ENCODE measurements around the gene NAPSA. TPM values are rescaled to one million over a fixed set of nuclear protein-coding genes. Genes with fewer than 3 reads are reported as not detected.

NAPSA gene
- total RNA-seq, 1 experiment from 2014 or later, result not detected

- Histone ChIP-seq H3K27ac (no peak overlapping the region), H3K9me3 (replicated peaks) (no peaks in the 10 kb centered on the region), H3K4me1 (replicated peaks) (peaks cover 3% of the 10 kb centered on the region; the same call in 1 of the 2 replicates), H3K36me3 (peaks cover 53% of the 10 kb centered on the region), H3K4me3 (no peak overlapping the region), H3K27me3 (replicated peaks) (no peaks in the 10 kb centered on the region)
- no peak for DNase-seq (ENCODE audit: low read depth in 1 of 2, low spot score in 2 of 2)
These were observed 14.2 kb upstream of the NAPSA start for GRCh38 chr19:50379602-50380001.

GRCh38 chr19:50378863-50379236 is 13.4 kb upstream of the NAPSA start:
- H3K27ac ChIP-seq, result no peak overlapping the region
- H3K4me3 ChIP-seq, result no peak overlapping the region
- H3K9me3 ChIP-seq (replicated peaks), result no peaks in the 10 kb centered on the region
- 0 out of 2 replicates have a peak, but pooled peaks cover 3% of the 10 kb centered on the region for H3K4me1 ChIP-seq (replicated peaks)
- no peaks in the 10 kb centered on the region for H3K27me3 ChIP-seq (replicated peaks)
- no peak for DNase-seq (ENCODE audit: low read depth in 1 of 2, low spot score in 2 of 2)
- H3K36me3 ChIP-seq, result peaks cover 53% of the 10 kb centered on the region

DNA sequence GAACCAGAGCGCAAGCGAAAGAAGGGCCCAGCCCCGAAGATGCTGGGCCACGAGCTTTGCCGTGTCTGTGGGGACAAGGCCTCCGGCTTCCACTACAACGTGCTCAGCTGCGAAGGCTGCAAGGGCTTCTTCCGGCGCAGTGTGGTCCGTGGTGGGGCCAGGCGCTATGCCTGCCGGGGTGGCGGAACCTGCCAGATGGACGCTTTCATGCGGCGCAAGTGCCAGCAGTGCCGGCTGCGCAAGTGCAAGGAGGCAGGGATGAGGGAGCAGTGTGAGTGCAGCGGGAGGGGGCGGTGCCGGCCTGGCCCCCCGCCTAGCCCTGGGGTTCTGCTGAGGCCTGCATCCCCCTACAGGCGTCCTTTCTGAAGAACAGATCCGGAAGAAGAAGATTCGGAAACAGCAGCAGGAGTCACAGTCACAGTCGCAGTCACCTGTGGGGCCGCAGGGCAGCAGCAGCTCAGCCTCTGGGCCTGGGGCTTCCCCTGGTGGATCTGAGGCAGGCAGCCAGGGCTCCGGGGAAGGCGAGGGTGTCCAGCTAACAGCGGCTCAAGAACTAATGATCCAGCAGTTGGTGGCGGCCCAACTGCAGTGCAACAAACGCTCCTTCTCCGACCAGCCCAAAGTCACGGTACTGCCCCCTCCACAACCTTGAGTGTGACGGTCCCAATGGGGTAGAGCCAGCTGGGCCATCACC is 12.9 kb upstream of the NAPSA start:
- Histone ChIP-seq H3K27me3 (replicated peaks) (no peaks in the 10 kb centered on the region), H3K27ac (no peak overlapping the region), H3K36me3 (peaks cover 53% of the 10 kb centered on the region), H3K9me3 (replicated peaks) (no peaks in the 10 kb centered on the region), H3K4me1 (replicated peaks) (0 out of 2 replicates have a peak, but pooled peaks cover 3% of the 10 kb centered on the region), H3K4me3 (no peak overlapping the region)
- no peak for DNase-seq (ENCODE audit: low read depth in 1 of 2, low spot score in 2 of 2)

GRCh38 chr19:50377517-50377916 is 12.1 kb upstream of the NAPSA start:
- peaks cover 50% of the 10 kb centered on the region for H3K36me3 ChIP-seq
- no peaks in the 10 kb centered on the region for H3K27me3 ChIP-seq (replicated peaks)
- H3K4me1 ChIP-seq (replicated peaks), result 0 out of 2 replicates have a peak, but pooled peaks cover 3% of the 10 kb centered on the region
- no peak overlapping the region for H3K27ac ChIP-seq
- H3K9me3 ChIP-seq (replicated peaks), result no peaks in the 10 kb centered on the region
- no peak for DNase-seq (ENCODE audit: low read depth in 1 of 2, low spot score in 2 of 2)
- H3K4me3 ChIP-seq, result no peak overlapping the region

- H3K4me3 ChIP-seq, result no peak overlapping the region
- no peak overlapping the region for H3K27ac ChIP-seq
- DNase-seq (ENCODE audit: low read depth in 1 of 2, low spot score in 2 of 2), result no peak
- H3K4me1 ChIP-seq (replicated peaks), result 0 out of 2 replicates have a peak, but pooled peaks cover 3% of the 10 kb centered on the region
- no peaks in the 10 kb centered on the region for H3K9me3 ChIP-seq (replicated peaks)
- H3K27me3 ChIP-seq (replicated peaks), result no peaks in the 10 kb centered on the region
- H3K36me3 ChIP-seq, result peaks cover 45% of the 10 kb centered on the region
These were observed 11.6 kb upstream of the NAPSA start for GRCh38 chr19:50377051-50377461.

- no peaks in the 10 kb centered on the region for H3K27me3 ChIP-seq (replicated peaks)
- H3K4me1 ChIP-seq (replicated peaks), result 0 out of 2 replicates have a peak, but pooled peaks cover 3% of the 10 kb centered on the region
- H3K36me3 ChIP-seq, result peaks cover 41% of the 10 kb centered on the region
- H3K4me3 ChIP-seq, result peak within 1 kb of the TSS; percentile 79
- H3K27ac ChIP-seq, result peak within 1 kb of the TSS; percentile 96
- H3K9me3 ChIP-seq (replicated peaks), result no peaks in the 10 kb centered on the region
- peak; percentile 95 to 96 for DNase-seq (ENCODE audit: low read depth in 1 of 2, low spot score in 2 of 2)
These were observed 11.0 kb upstream of the NAPSA start, which contains the start of gene NR1H2 for GRCh38 chr19:50376166-50377050. Gene NR1H2 (plus strand): TSS chr19:50376457. CDS start chr19:50377606, 1,149 bp downstream.

GRCh38 chr19:50371914-50372475 is 6.6 kb upstream of the NAPSA start:
- H3K27ac ChIP-seq, result no peak overlapping the region
- H3K4me1 ChIP-seq (replicated peaks), result peaks cover 13% of the 10 kb centered on the region
- H3K27me3 ChIP-seq (replicated peaks), result no peaks in the 10 kb centered on the region
- no peak overlapping the region for H3K4me3 ChIP-seq
- H3K9me3 ChIP-seq (replicated peaks), result no peaks in the 10 kb centered on the region
- H3K36me3 ChIP-seq, result peaks cover 3% of the 10 kb centered on the region; the same call in 1 of the 2 replicates
- DNase-seq (ENCODE audit: low read depth in 1 of 2, low spot score in 2 of 2), result no peak

GRCh38 chr19:50368649-50369570 is 3.5 kb upstream of the NAPSA start:
- no peaks in the 10 kb centered on the region for H3K27me3 ChIP-seq (replicated peaks)
- no peaks in the 10 kb centered on the region for H3K9me3 ChIP-seq (replicated peaks)
- peaks cover 10% of the 10 kb centered on the region for H3K4me1 ChIP-seq (replicated peaks)
- peak overlapping the region; percentile 42 for H3K4me3 ChIP-seq
- no peak overlapping the region for H3K27ac ChIP-seq
- no peaks in the 10 kb centered on the region for H3K36me3 ChIP-seq
- DNase-seq (ENCODE audit: low read depth in 1 of 2, low spot score in 2 of 2), result peak; percentile 75 to 82

DNA sequence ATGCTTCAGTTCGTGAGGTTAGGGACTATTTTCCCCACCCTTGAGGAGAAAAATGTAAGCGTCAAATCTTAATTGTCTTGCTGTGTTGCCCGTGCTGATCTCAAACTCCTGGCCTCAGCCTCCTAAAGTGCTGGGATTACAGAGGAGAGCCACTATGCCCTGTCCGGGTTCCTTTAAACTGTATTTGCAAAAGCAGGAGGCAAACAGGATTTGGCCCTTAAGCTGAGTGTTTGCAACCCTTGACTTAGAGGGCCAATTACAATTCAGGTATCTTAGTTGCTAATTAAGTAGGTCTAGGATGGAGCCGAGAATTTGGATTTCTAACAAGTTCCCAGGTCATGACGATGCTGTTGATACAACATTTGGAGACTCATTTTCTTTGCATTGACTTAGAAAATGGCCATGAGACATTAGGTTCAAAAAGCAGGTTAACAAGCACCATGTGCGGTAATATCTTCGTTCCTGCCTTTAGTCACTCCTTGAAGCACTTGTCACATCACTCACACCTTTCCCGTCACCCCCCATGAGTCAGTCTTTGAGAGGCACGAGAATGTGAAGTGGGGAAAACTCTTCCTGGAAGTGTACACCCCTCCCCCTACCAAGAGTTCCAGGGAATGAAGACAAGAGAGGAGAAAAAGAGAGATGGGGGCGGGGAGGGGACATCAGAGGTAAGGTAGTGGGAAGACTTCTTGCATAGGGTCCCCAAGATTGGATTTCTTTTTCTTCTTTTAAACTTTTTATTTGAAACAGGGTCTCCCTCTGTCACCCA is 2.6 kb downstream of the NAPSA start:
- Histone ChIP-seq H3K9me3 (replicated peaks) (no peaks in the 10 kb centered on the region; the same call in 1 of the 2 replicates), H3K27me3 (replicated peaks) (no peaks in the 10 kb centered on the region; the same call in 1 of the 2 replicates), H3K27ac (no peak overlapping the region), H3K4me1 (replicated peaks) (no peaks in the 10 kb centered on the region), H3K4me3 (no peak overlapping the region), H3K36me3 (no peaks in the 10 kb centered on the region)
- DNase-seq (ENCODE audit: low read depth in 1 of 2, low spot score in 2 of 2), result no peak

- Histone ChIP-seq H3K36me3 (no peaks in the 10 kb centered on the region), H3K9me3 (replicated peaks) (no peaks in the 10 kb centered on the region; the same call in 1 of the 2 replicates), H3K4me1 (replicated peaks) (no peaks in the 10 kb centered on the region), H3K27ac (no peak overlapping the region), H3K4me3 (no peak overlapping the region), H3K27me3 (replicated peaks) (no peaks in the 10 kb centered on the region; the same call in 1 of the 2 replicates)
- no peak for DNase-seq (ENCODE audit: low read depth in 1 of 2, low spot score in 2 of 2)
These were observed 3.4 kb downstream of the NAPSA start for GRCh38 chr19:50362030-50362412.

GRCh38 chr19:50361290-50362029 is 4.0 kb downstream of the NAPSA start:
- Histone ChIP-seq H3K4me3 (no peak overlapping the region), H3K27ac (no peak overlapping the region)

More at GRCh38 chr19:50361290-50362029, 4.0 kb downstream of the NAPSA start:
- Histone ChIP-seq H3K36me3 (no peaks in the 10 kb centered on the region), H3K4me1 (replicated peaks) (no peaks in the 10 kb centered on the region), H3K27me3 (replicated peaks) (no peaks in the 10 kb centered on the region; the same call in 1 of the 2 replicates), H3K9me3 (replicated peaks) (no peaks in the 10 kb centered on the region; the same call in 1 of the 2 replicates)
- no peak for DNase-seq (ENCODE audit: low read depth in 1 of 2, low spot score in 2 of 2)

All from SJSA1 (cell line).